Stimulated activated naive B cell treated with anti-CD40 and anti-IgM and Interleukin-4, amounts not matched to agents 10 μg/mL and 1 μg/mL and 100 μg/mL, for 72 hours (primary cell): ENCODE data around the gene RBBP8NL.
"Not testable (repeated sequence)": the region's sequence is repeated elsewhere in the genome, so short reads cannot be mapped to it uniquely, and the experiment has no call there.

Source experiments
- ATAC-seq, 2 donors: fragments of 150-1000 bp; cut with Tn5 transposase; replicated peaks; 2 replicates each; pipeline ENCODE4 v1.10.0; 2021; ENCODE audit warnings: moderate library complexity in 1 of 2
- DNase-seq: peaks from one replicate; pipeline ENCODE4 v3.0.0; 2021
- H3K27ac Mint-ChIP-seq: one replicate; pipeline ENCODE4 v1.8.0; 2022; ENCODE audit warnings: mild to moderate bottlenecking, mixed read lengths
- H3K27me3 Mint-ChIP-seq, 2 donors: one replicate each; pipeline ENCODE4 v1.8.0; 2022; ENCODE audit warnings: mixed read lengths in 2 of 2
- H3K36me3 Mint-ChIP-seq, 2 donors: one replicate each; pipeline ENCODE4 v1.8.0; 2022; ENCODE audit warnings: mixed read lengths in 2 of 2, mild to moderate bottlenecking in 1 of 2
- H3K4me1 Mint-ChIP-seq, 2 donors: one replicate each; pipeline ENCODE4 v1.8.0; 2022; ENCODE audit warnings: mixed read lengths in 2 of 2, mild to moderate bottlenecking in 1 of 2
- H3K4me3 Mint-ChIP-seq, 2 donors: one replicate each; pipeline ENCODE4 v1.8.0; 2022; ENCODE audit warnings: mild to moderate bottlenecking in 2 of 2, mixed read lengths in 2 of 2, moderate library complexity in 1 of 2
- H3K9me3 Mint-ChIP-seq, 2 donors: one replicate each; pipeline ENCODE4 v1.8.0; 2022; ENCODE audit warnings: mixed read lengths in 2 of 2, mild to moderate bottlenecking in 1 of 2

The RBBP8NL gene

DNA sequence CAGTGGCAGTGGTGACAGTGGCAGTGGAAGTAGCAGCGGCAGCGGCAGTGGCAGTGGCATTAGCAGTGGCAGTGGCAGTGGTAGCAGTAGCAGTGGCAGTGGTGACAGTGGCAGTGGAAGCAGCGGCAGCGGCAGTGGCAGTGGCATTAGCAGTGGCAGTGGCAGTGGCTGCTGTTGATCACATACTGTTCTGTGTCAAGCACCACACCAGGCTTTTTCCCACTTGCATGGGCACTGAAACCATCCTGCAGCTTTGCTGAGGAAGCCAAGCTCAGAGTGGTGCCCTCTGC lies 1.3 kb downstream of the RBBP8NL start:
- H3K4me3 Mint-ChIP-seq, DNase-seq, ATAC-seq, H3K4me1 Mint-ChIP-seq, H3K9me3 Mint-ChIP-seq, H3K36me3 Mint-ChIP-seq, H3K27ac Mint-ChIP-seq: not testable (repeated sequence)
- H3K27me3 Mint-ChIP-seq, result peaks cover 12 to 41% of the 10 kb centered on the region in 2 donors

DNA sequence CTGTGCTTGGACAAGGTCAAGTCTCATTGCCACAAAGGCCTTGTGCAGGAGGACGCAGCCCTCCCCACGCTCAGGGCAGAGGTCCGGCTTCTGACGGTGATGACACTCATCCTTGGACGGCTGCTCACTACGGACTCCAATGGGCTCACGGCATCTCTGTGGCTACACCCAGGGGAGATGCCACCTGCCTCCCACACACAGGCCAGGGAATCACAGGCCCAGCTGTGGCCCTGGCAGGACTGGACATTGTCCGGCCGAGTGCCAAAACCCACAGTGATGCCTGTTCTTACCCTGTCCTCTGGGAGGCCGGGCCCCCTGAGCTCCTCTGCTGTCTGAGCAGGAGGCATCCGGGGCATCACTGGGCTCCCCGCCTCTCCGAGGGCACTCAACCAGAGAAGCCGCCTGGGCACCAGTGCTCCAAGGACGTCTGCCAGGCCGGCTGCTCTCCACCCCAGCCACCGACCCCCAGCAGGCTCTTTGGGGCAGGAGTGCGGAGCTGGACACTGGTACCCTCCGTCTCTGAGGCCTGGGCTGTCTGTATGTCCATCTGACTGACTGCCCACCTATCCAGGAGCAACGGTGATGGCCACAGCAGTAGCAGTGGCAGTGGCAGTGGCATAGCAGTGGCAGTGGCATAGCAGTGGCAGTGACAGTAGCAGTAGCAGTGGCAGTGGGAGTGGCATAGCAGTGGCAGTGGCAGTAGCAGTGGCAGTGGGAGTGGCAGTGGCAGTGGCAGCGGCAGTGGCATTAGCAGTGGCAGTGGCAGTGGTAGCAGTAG lies 1.9 kb downstream of the RBBP8NL start:
- Mint-ChIP-seq H3K27ac (no peak overlapping the region), H3K9me3 (peaks cover 3% of the 10 kb centered on the region in 2 donors), H3K36me3 (no peaks in the 10 kb centered on the region), H3K4me3 (no peak overlapping the region), H3K4me1 (no peaks in the 10 kb centered on the region), H3K27me3 (peaks cover 12 to 39% of the 10 kb centered on the region in 2 donors)
- ATAC-seq (no peak), DNase-seq (no peak)

DNA sequence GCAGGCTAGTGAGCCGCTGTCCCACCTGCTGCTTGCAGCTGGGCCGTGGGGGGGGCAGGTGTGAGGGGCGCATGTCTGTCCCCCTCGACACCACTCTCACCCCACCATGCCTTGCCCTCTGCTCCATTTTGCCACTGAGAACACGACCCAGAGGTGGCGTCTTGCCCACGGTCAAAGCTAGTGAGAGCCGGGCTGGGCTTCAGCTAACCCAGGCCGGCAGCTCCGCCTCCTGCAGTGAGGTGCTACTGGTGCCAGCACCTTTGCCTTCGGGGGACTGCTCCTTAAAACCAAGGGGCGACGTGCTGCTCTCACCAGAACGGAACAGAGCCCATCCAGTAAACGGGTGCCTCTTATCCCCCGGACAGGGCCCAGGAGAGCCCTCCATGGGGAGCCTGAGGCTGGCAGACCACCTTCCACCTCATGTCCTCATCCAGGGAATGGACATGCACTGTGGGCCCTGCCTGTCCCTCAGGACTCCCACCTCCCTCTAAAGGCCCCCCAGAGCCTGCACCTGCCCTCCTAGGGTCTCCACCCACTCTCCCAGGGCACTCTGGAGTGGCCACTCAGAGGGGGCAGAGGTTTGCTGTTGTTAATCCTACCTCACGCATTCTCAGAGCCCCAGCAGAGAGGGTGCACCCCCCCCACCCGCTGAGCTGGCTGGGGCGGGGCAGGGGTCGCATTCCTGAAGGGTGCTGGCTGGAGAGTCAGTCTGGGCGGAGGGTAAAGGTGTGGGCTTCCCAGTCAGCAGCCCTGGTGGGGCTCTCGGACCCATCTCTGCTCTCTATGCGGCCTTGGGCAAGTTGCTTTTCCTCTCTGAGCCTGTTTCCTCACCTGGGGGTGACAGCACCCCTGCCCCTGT lies 2.9 kb downstream of the RBBP8NL start:
- ATAC-seq, result no peak
- H3K4me3 Mint-ChIP-seq, result no peak overlapping the region
- H3K27ac Mint-ChIP-seq, result no peak overlapping the region
- H3K9me3 Mint-ChIP-seq, result peaks cover 3% of the 10 kb centered on the region in 2 donors
- no peak for DNase-seq
- no peaks in the 10 kb centered on the region for H3K4me1 Mint-ChIP-seq
- H3K27me3 Mint-ChIP-seq, result peaks cover 11 to 41% of the 10 kb centered on the region in 2 donors
- H3K36me3 Mint-ChIP-seq, result no peaks in the 10 kb centered on the region

DNA sequence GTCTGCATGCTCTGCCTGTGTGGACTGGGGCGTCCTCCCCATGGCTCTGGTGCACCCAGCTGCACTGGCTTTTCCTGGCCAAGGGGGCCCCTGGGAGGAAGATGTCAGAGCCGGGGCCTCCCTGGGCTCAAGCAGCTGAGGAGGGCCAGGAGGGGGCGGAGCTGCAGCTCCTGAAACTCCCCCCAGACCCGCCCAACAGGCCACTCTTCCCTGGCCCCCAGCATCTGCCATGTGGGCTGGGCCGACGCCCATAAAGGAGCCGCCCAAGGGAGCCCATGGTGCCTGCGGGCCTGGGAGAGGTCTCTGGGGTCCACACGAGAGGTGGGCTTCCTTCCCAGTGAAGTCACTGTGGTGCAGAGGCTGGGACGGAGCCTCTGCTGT lies 4.0 kb downstream of the RBBP8NL start:
- no peak overlapping the region for H3K27ac Mint-ChIP-seq
- H3K4me3 Mint-ChIP-seq, result no peak overlapping the region
- peaks cover under 1 to 36% of the 10 kb centered on the region in 2 donors for H3K27me3 Mint-ChIP-seq
- DNase-seq, result no peak
- peaks cover 3% of the 10 kb centered on the region in 2 donors for H3K9me3 Mint-ChIP-seq
- no peak for ATAC-seq
- H3K4me1 Mint-ChIP-seq, result no peaks in the 10 kb centered on the region
- H3K36me3 Mint-ChIP-seq, result no peaks in the 10 kb centered on the region

DNA sequence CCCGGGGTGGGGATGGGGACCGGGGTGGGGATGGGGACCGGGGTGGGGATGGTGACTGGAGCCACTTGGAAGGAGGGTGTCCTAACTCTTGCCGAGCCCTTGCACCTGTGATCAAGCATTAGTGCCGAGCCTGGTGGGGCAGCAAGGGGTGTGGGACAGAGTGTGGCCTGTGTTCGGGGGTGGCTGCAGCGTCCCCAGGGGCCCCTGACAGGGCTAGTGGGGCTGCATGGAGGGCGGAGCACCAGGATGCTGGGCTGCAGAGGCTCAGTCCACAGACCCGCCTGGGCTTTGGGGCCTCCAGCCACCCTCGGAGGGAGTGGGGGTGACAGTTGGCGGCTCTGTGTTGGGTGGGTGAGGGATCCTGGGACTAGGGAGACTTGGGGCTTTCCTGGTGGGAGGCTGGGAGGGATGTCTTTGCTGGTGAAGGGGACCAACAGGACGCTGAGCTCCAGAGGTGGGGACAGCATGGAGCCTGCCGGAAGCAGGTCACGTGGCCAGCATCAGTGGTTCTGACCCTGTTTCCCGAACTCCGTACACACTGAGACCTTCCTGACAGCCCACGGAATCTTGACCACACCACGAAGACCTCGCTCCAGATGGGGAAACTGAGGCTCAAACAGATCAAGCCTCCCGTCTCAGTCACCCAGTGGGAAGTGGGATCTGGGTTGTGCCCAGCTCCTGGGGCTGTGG lies 4.6 kb downstream of the RBBP8NL start:
- peaks cover 3% of the 10 kb centered on the region in 2 donors for H3K9me3 Mint-ChIP-seq
- DNase-seq (no peak), ATAC-seq (no peak)
- no peaks in the 10 kb centered on the region for H3K4me1 Mint-ChIP-seq
- peaks cover 3 to 40% of the 10 kb centered on the region in 2 donors for H3K27me3 Mint-ChIP-seq
- no peak overlapping the region for H3K27ac Mint-ChIP-seq
- H3K4me3 Mint-ChIP-seq, result no peak overlapping the region
- no peaks in the 10 kb centered on the region for H3K36me3 Mint-ChIP-seq

DNA sequence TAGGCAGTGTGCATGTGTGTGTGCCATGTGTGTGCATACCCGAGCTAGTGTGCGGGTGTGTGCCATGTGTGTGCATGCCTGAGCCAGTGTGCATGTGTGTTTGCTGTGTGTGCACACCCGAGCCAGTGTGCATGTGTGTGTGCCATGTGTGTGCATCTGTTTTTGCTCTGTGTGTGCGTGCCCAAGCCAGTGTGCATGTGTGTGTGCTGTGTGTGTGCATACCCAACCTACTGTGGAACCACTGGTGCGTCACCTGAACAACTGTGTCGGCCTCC lies 5.7 kb downstream of the RBBP8NL start:
- H3K27me3 Mint-ChIP-seq, result peaks cover 4 to 42% of the 10 kb centered on the region in 2 donors
- H3K4me1 Mint-ChIP-seq, result no peaks in the 10 kb centered on the region
- H3K9me3 Mint-ChIP-seq, result peaks cover 3% of the 10 kb centered on the region in 2 donors
- DNase-seq, result no peak
- no peak for ATAC-seq
- H3K36me3 Mint-ChIP-seq, result no peaks in the 10 kb centered on the region
- no peak overlapping the region for H3K4me3 Mint-ChIP-seq
- no peak overlapping the region for H3K27ac Mint-ChIP-seq

DNA sequence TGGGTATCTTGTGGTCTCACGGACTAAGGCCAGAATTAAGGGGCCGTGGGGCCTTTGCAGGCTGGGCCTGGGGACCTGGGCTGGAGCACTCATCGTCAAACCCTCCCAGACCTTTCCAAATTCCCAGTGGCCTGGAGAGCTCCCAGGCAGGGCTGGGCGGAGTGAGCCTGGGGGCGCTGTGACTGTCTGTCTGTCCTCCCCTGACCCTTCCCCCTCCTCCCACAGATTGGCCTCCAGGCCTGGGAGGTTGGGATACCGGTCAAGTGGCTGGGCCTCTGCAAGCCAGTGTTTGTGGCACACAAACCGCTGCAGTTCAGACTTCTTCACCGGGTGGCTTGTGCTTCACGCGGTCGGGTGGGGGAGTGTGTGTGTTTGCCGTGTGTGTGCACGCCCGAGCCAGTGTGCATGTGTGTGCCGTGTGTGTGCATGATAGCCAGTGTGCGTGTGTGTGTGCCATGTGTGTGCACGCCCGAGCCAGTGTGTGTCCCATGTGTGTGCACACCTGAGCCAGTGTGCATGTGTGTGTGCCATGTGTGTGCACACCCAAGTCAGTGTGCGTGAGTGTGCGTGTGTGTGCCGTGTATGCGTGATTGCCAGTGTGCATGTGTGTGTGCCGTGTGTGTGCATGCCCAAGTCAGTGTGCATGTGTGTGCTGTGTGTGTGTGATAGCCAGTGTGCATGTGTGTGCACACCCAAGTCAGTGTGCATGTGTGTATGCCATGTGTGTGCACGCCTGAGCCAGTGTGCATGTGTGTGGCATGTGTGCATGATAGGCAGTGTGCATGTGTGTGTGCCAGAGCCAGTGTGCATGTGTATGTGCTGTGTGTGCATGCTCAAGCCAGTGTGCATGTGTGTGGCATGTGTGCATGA lies 6.3 kb downstream of the RBBP8NL start:
- Mint-ChIP-seq H3K36me3 (no peaks in the 10 kb centered on the region), H3K27ac (no peak overlapping the region), H3K27me3 (peaks cover 4 to 42% of the 10 kb centered on the region in 2 donors), H3K9me3 (peaks cover 3% of the 10 kb centered on the region in 2 donors), H3K4me1 (no peaks in the 10 kb centered on the region), H3K4me3 (no peak overlapping the region)
- DNase-seq (no peak), ATAC-seq (no peak)

DNA sequence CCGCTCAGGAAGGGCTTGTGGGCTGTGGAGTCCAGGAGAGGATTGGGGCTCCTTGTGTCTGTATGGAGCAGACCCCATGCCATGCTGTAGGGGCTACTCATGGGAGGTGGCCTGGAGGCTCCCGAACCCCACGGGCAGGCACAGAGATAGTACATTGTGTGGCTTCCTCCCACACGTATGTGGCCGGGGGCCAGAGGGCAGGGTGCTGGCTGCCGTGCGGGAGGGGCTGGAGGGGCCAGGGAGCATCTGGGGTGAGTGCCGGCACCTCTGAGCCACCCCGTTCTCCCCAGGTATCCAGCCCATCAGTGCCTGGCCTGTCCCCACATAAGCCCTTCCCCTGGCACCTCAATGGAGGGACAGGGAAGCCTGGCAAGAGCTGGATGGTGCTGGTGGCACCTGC lies 7.6 kb downstream of the RBBP8NL start:
- Mint-ChIP-seq H3K4me3 (no peak overlapping the region), H3K27me3 (peaks cover 4 to 37% of the 10 kb centered on the region in 2 donors), H3K27ac (no peak overlapping the region), H3K4me1 (no peaks in the 10 kb centered on the region), H3K9me3 (peaks cover 0 to 3% of the 10 kb centered on the region in 2 donors), H3K36me3 (no peaks in the 10 kb centered on the region)
- ATAC-seq (no peak), DNase-seq (no peak)

DNA sequence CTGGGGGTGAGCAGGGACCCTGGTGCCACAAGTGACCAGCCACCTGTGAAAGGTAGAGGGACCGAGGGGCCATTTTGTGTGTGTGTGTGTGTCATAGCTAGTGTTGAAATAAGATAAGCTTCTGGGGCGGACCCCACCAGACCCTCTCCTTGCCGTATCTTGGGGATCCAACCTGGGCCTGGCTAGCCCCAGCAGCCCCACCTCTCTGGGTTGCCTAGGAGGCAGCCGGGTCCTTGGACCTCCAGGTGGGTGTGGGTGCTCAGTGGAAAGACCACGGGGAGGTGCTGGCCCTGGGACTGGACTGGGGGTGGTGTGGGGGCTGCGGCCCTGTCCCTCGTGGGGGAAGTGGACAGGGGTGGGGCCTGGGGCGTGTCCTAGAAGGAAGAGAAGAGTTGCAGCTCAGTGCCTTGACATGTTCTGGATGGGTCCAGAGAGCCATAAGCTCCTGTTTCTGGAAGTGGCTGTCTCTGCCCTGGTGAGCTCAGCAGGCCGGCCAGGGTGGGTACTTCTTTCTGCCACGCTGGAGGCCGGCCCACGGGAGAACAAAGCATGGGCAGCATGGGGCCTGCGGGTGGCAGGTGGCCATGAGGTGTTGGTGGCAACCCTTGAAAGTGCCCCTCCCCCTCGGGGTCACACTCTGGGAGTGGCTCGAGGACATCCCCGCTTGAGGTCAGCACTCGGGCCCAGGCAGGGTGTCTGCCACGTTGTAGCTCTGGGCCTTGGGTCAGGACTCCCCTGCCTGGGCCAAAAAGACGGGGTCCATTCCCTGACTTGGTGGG lies 8.4 kb downstream of the RBBP8NL start:
- peaks cover 4 to 30% of the 10 kb centered on the region in 2 donors for H3K27me3 Mint-ChIP-seq
- H3K4me1 Mint-ChIP-seq, result no peaks in the 10 kb centered on the region
- peak overlapping the region; percentile 47 for H3K27ac Mint-ChIP-seq
- peaks cover 0 to 3% of the 10 kb centered on the region in 2 donors for H3K9me3 Mint-ChIP-seq
- DNase-seq (no peak), ATAC-seq (no peak)
- no peak overlapping the region for H3K4me3 Mint-ChIP-seq
- no peaks in the 10 kb centered on the region for H3K36me3 Mint-ChIP-seq

DNA sequence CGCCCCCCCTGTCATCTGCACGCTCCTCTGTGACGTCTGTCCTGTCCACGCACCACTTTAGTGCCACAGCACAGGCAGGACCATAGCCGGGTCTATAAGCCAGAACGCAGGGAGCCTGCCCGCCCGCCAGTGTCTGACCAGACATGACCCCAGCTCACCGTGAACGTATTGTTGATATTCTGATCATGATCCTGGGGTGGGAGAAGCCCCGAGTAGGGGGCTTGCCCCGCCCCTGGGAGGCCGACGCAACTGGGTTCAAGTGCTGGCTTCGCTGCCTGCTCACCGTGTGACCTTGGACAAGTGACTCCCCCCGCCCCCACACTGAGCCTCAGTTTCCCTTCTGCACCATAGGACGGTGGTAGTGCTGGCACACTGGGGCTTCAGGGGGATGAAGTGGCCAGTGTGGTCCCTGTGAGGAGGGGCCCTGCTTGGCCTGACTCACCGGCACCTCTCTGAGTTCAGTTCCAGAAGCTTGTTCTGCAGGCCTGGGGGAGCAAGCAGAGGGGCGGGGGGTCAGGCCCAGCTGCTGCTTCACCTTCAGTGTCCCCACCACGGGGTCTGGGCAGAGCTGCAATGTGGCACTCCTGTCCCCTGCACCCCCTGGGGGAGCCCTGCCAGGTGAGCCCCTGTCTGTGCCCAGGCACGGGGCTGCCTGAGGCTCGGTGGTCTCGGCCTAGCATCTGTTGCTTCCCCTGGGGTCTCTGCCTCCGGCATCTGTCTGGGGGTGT lies 9.2 kb downstream of the RBBP8NL start:
- DNase-seq, result no peak
- peak overlapping the region; percentile 47 for H3K27ac Mint-ChIP-seq
- H3K4me1 Mint-ChIP-seq, result no peaks in the 10 kb centered on the region
- peaks cover 0 to 3% of the 10 kb centered on the region in 2 donors for H3K9me3 Mint-ChIP-seq
- ATAC-seq, result no peak
- H3K4me3 Mint-ChIP-seq, result no peak overlapping the region
- no peaks in the 10 kb centered on the region for H3K36me3 Mint-ChIP-seq
- H3K27me3 Mint-ChIP-seq, result peaks cover 4 to 24% of the 10 kb centered on the region in 2 donors

DNA sequence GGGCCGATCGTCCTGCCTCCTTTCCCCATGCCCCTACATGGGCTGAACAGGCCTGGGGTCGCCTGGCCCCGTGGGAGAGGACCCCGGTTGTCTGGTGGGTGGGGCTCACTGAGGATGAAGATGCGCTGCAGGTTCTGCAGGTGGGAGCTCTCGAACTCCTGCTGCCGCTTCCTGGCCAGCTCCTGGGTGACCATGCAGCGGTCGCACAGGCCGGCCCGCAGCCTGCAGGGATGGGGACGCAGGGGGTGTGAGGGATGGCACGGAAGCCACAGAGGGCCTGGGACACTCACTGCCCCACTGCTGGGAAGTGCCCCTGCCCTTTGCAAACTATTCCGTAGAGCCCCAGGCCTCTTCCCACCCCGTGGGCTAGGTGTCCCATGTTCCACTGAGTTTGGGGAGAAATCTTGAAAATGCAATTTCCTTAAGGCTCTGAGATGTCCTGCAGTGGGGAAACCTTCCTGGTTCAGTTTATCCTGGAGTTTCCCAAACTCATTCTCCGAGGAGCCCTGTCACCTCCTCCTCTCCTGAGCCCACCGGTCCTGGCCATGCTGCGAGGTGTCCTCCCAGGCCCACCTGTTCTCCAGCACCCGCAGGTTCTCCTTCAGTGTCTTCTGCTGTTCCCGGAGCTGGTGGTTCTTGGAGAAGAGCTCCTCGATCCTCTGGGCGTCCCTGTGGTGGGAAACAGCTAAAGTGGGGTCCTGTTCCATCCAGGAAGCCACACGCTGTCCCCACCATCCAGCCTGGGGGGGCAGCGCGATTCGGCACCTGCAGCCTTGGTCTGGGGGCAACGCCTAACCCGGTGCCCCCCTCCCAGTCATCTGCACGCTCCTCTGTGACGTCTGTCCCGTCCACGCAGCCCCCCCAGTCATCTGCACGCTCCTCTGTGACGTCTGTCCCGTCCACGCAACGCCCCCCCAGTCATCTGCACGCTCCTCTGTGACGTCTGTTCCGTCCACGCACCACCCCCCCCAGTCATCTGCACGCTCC lies 10.4 kb downstream of the RBBP8NL start:
- ATAC-seq, result no peak
- H3K9me3 Mint-ChIP-seq, result peaks cover 0 to 3% of the 10 kb centered on the region in 2 donors
- no peaks in the 10 kb centered on the region for H3K36me3 Mint-ChIP-seq
- no peak overlapping the region for H3K4me3 Mint-ChIP-seq
- no peak overlapping the region for H3K27ac Mint-ChIP-seq
- peaks cover 4 to 18% of the 10 kb centered on the region in 2 donors for H3K27me3 Mint-ChIP-seq
- H3K4me1 Mint-ChIP-seq, result no peaks in the 10 kb centered on the region
- DNase-seq, result no peak
